Loucy (cell line): Measurements from ENCODE around the gene DAG1.

Experiments used
- H2AFZ ChIP-seq: fragments of 200-600 bp; sonication (generic); 2 replicates; pipeline ENCODE4 v1.6.0; 2016; ENCODE audit warnings: antibody characterized with exemption, mild to moderate bottlenecking, low read length, moderate library complexity
- H3F3A ChIP-seq: fragments of 200-600 bp; 2 replicates; pipeline ENCODE4 v1.6.0; 2016; ENCODE audit warnings: antibody characterized with exemption, low read depth, mild to moderate bottlenecking
- H3K27me3 ChIP-seq: fragments of 200-600 bp; sonication (generic); 2 replicates; pipeline ENCODE4 v1.6.1; 2014; ENCODE audit warnings: low read length, mild to moderate bottlenecking; ENCODE audit not compliant: insufficient read depth, poor library complexity, severe bottlenecking
- H3K36me3 ChIP-seq: fragments of 200-600 bp; sonication (generic); 2 replicates; pipeline ENCODE4 v1.6.1; 2016; ENCODE audit warnings: low read length; ENCODE audit not compliant: insufficient read depth
- H3K4me1 ChIP-seq: fragments of 200-600 bp; sonication (generic); 2 replicates; pipeline ENCODE4 v1.5.1; 2014; ENCODE audit warnings: low read length, mild to moderate bottlenecking; ENCODE audit not compliant: insufficient read depth, poor library complexity, severe bottlenecking
- H3K4me2 ChIP-seq: fragments of 200-600 bp; sonication (generic); 2 replicates; pipeline ENCODE4 v1.6.0; 2014; ENCODE audit warnings: antibody characterized with exemption, low read length, low read depth, mild to moderate bottlenecking; ENCODE audit not compliant: poor library complexity, severe bottlenecking
- H3K4me3 ChIP-seq: fragments of 200-600 bp; sonication (generic); 2 replicates; pipeline ENCODE4 v1.5.1; 2014; ENCODE audit warnings: low read length, mild to moderate bottlenecking, mixed read lengths; ENCODE audit not compliant: poor library complexity, severe bottlenecking
- H3K79me2 ChIP-seq: fragments of 200-600 bp; sonication (generic); 2 replicates; pipeline ENCODE4 v1.6.1; 2014; ENCODE audit warnings: low read length; ENCODE audit not compliant: insufficient read depth
- H3K9ac ChIP-seq: fragments of 200-600 bp; sonication (generic); 2 replicates; pipeline ENCODE4 v1.6.0; 2014; ENCODE audit warnings: mild to moderate bottlenecking, low read depth, low read length, moderate library complexity; ENCODE audit not compliant: poor library complexity, severe bottlenecking
- H3K9me2 ChIP-seq: fragments of 200-600 bp; sonication (generic); replicated peaks from 2 replicates; pipeline ENCODE4 v1.6.1; 2016; ENCODE audit warnings: low read depth, low read length, mixed read lengths
- H3K9me3 ChIP-seq: fragments of 200-600 bp; sonication (generic); 2 replicates; pipeline ENCODE4 v1.6.1; 2014; ENCODE audit warnings: mild to moderate bottlenecking, antibody characterized with exemption, low read length, low read depth; ENCODE audit not compliant: insufficient read depth
- H4K20me1 ChIP-seq: fragments of 200-600 bp; sonication (generic); 2 replicates; pipeline ENCODE4 v1.6.0; 2014; ENCODE audit warnings: antibody characterized with exemption, low read length, mild to moderate bottlenecking; ENCODE audit not compliant: insufficient read depth, poor library complexity, severe bottlenecking
- CTCF ChIP-seq: fragments of 200-600 bp; sonication (generic); conservative IDR thresholded peaks from 2 replicates; pipeline ENCODE4 v1.5.1; 2014; ENCODE audit warnings: mild to moderate bottlenecking, antibody characterized with exemption, low read length
- EZH2phosphoT487 ChIP-seq: fragments of 200-600 bp; IDR thresholded peaks from 2 replicates; pipeline ENCODE4 v1.6.1; 2018; ENCODE audit warnings: antibody characterized with exemption, mild to moderate bottlenecking, moderate library complexity, borderline replicate concordance

Gene DAG1

GRCh38 chr3:49460188-49460890, 9.7 kb upstream of the DAG1 start:
- no peak for TF ChIP-seq CTCF
- no peak for TF ChIP-seq EZH2phosphoT487
- Histone ChIP-seq H3K4me1 (no peaks in the 10 kb centered on the region), H2AFZ (no peak overlapping the region), H3K9me3 (no peaks in the 10 kb centered on the region), H3K27me3 (no peaks in the 10 kb centered on the region), H3F3A (no peaks in the 10 kb centered on the region), H3K4me2 (no peak overlapping the region), H3K4me3 (no peak overlapping the region), H3K36me3 (no peaks in the 10 kb centered on the region), H3K9me2 (no peaks in the 10 kb centered on the region), H3K79me2 (no peaks in the 10 kb centered on the region), H4K20me1 (no peaks in the 10 kb centered on the region), H3K9ac (no peak overlapping the region)

GRCh38 chr3:49460956-49461355, 9.1 kb upstream of the DAG1 start:
- Histone ChIP-seq H4K20me1 (no peaks in the 10 kb centered on the region), H3F3A (no peaks in the 10 kb centered on the region), H3K36me3 (no peaks in the 10 kb centered on the region), H3K9me3 (no peaks in the 10 kb centered on the region), H3K4me1 (no peaks in the 10 kb centered on the region), H3K4me3 (no peak overlapping the region), H2AFZ (no peak overlapping the region), H3K4me2 (no peak overlapping the region), H3K9ac (no peak overlapping the region), H3K9me2 (no peaks in the 10 kb centered on the region), H3K79me2 (no peaks in the 10 kb centered on the region), H3K27me3 (no peaks in the 10 kb centered on the region)
- no peak for TF ChIP-seq EZH2phosphoT487
- TF ChIP-seq CTCF, result no peak

GRCh38 chr3:49461443-49462171, 8.5 kb upstream of the DAG1 start:
- H2AFZ ChIP-seq, result no peak overlapping the region
- H3K9me3 ChIP-seq, result no peaks in the 10 kb centered on the region
- H3K9ac ChIP-seq, result no peak overlapping the region
- no peak overlapping the region for H3K4me2 ChIP-seq
- H3K36me3 ChIP-seq, result no peaks in the 10 kb centered on the region
- no peaks in the 10 kb centered on the region for H4K20me1 ChIP-seq
- no peaks in the 10 kb centered on the region for H3K4me1 ChIP-seq
- H3F3A ChIP-seq, result no peaks in the 10 kb centered on the region
- TF ChIP-seq EZH2phosphoT487 (no peak), CTCF (no peak)
- no peak overlapping the region for H3K4me3 ChIP-seq
- H3K9me2 ChIP-seq, result no peaks in the 10 kb centered on the region
- no peaks in the 10 kb centered on the region for H3K79me2 ChIP-seq
- no peaks in the 10 kb centered on the region for H3K27me3 ChIP-seq
